RCC 7860 (cell line): ENCODE measurements around the gene ETFA.

ENCODE experiments used
- DNase-seq: peaks from one replicate; pipeline ENCODE4 v3.0.0-alpha.2; 2015; ENCODE audit warnings: low spot score
- FAIRE-seq: peaks from 2 replicates; lab custom pipeline; 2012; peaks lifted over from hg19 to GRCh38; lab: Jason Lieb, UNC

ETFA gene

GRCh38 chr15:76223521-76223920 lies 87.7 kb downstream of the ETFA start:
- FAIRE-seq (no peak), DNase-seq (no peak)

GRCh38 chr15:76222159-76222558 lies 89.1 kb downstream of the ETFA start:
- FAIRE-seq (peak; percentile 94), DNase-seq (no peak)

GRCh38 chr15:76221085-76221767 lies 90.0 kb downstream of the ETFA start:
- no peak for FAIRE-seq
- DNase-seq = no peak

- DNase-seq = no peak
- FAIRE-seq = no peak
Measured at GRCh38 chr15:76217882-76218217, 93.4 kb downstream of the ETFA start.

- DNase-seq = peak; percentile 60
- FAIRE-seq = peak; percentile 31
Measured at GRCh38 chr15:76217029-76217881, 94.0 kb downstream of the ETFA start.

GRCh38 chr15:76215634-76216033 lies 95.6 kb downstream of the ETFA start:
- DNase-seq = no peak
- no peak for FAIRE-seq

- FAIRE-seq (no peak), DNase-seq (no peak)
Measured at GRCh38 chr15:76209942-76210341, 101.3 kb downstream of the ETFA start.

GRCh38 chr15:76209523-76209922 lies 101.7 kb downstream of the ETFA start:
- DNase-seq (no peak), FAIRE-seq (no peak)

- DNase-seq = peak; percentile 16
- FAIRE-seq = no peak
Measured at GRCh38 chr15:76208786-76209424, 102.4 kb downstream of the ETFA start.

GRCh38 chr15:76208084-76208785 lies 103.0 kb downstream of the ETFA start:
- no peak for FAIRE-seq
- DNase-seq = no peak

- DNase-seq (peak; percentile 51), FAIRE-seq (no peak)
Measured at GRCh38 chr15:76206325-76206976, 104.8 kb downstream of the ETFA start.

- FAIRE-seq (no peak), DNase-seq (no peak)
Measured at GRCh38 chr15:76204916-76205460, 106.3 kb downstream of the ETFA start.

- FAIRE-seq (no peak), DNase-seq (no peak)
Measured at GRCh38 chr15:76204109-76204845, 107.0 kb downstream of the ETFA start.

- no peak for FAIRE-seq
- no peak for DNase-seq
Measured at GRCh38 chr15:76203346-76204108, 107.7 kb downstream of the ETFA start.

- no peak for DNase-seq
- no peak for FAIRE-seq
Measured at GRCh38 chr15:76201536-76202255, 109.6 kb downstream of the ETFA start.

GRCh38 chr15:76200641-76201105 lies 110.6 kb downstream of the ETFA start:
- DNase-seq (no peak), FAIRE-seq (no peak)

- FAIRE-seq (no peak), DNase-seq (no peak)
Measured at GRCh38 chr15:76200083-76200465, 111.2 kb downstream of the ETFA start.
